Vagina (tissue), 2 donors: ENCODE results near the gene GTF3C2. TPM values are rescaled to one million over a fixed set of nuclear protein-coding genes. Genes with fewer than 3 reads are reported as not detected.

Experiments
- DNase-seq, 2 donors: peaks; one replicate each; pipeline ENCODE4 v3.0.0-alpha.2; 2017; ENCODE audit errors: extremely low spot score in 2 of 2
- H3K27ac ChIP-seq: fragments of 200-600 bp; sonication (generic); one replicate; pipeline ENCODE4 v1.5.1; 2019
- H3K27me3 ChIP-seq: fragments of 200-600 bp; sonication (generic); one replicate; pipeline ENCODE4 v1.5.1; 2019
- H3K36me3 ChIP-seq, 2 donors: fragments of 200-600 bp; sonication (generic); one replicate each; pipeline ENCODE4 v1.5.1; 2017 to 2019
- H3K4me1 ChIP-seq: fragments of 200-600 bp; sonication (generic); one replicate; pipeline ENCODE4 v1.5.1; 2019
- H3K4me3 ChIP-seq, 2 donors: fragments of 200-600 bp; sonication (generic); 1 replicate in 1 of 2; 2 replicates in 1 of 2; pipeline ENCODE4 v1.5.1; 2016 to 2019
- H3K9me3 ChIP-seq: fragments of 200-600 bp; sonication (generic); one replicate; pipeline ENCODE4 v1.5.1; 2019
- POLR2A ChIP-seq, 2 donors: fragments of 450-650 bp; IDR thresholded peaks; one replicate each; pipeline ENCODE4 v1.6.1; 2017; ENCODE audit warnings: antibody characterized with exemption in 2 of 2, mild to moderate bottlenecking in 2 of 2, moderate library complexity in 2 of 2
- POLR2AphosphoS5 ChIP-seq, 2 donors: sonication (generic); formaldehyde crosslinking; IDR thresholded peaks; one replicate each; pipeline ENCODE4 v1.9.0; 2017; ENCODE audit warnings: antibody characterized with exemption in 2 of 2, mild to moderate bottlenecking in 2 of 2, low read depth in 1 of 2; ENCODE audit not compliant: insufficient read depth in 1 of 2
- intact Hi-C: fragments of 100-400 bp; cut with DNase I; formaldehyde crosslinking; loops from one replicate; pipeline ENCODE4 v1.15.1; 2023
- total RNA-seq: library from RNA; depleted of rRNA; stranded (reverse); fragments of >200 nt; gene quantifications from one replicate; pipeline ENCODE4 v1.2.3, GENCODE V29; 2016
- TF ChIP-seq, protein P1 (sequence below), 3 experiments: fragments of 450-650 bp in 2 of 3; fragments of 200-600 bp in 1 of 3; sonication (generic) in 1 of 3; IDR thresholded peaks; one replicate each; pipeline ENCODE4 v1.5.1; 2017 to 2019; ENCODE audit warnings: antibody characterized with exemption in 3 of 3, mild to moderate bottlenecking in 2 of 3, moderate library complexity in 2 of 3

The GTF3C2 gene
- total RNA-seq, 1 donor from 2014 or later: 67.5 TPM

DNA sequence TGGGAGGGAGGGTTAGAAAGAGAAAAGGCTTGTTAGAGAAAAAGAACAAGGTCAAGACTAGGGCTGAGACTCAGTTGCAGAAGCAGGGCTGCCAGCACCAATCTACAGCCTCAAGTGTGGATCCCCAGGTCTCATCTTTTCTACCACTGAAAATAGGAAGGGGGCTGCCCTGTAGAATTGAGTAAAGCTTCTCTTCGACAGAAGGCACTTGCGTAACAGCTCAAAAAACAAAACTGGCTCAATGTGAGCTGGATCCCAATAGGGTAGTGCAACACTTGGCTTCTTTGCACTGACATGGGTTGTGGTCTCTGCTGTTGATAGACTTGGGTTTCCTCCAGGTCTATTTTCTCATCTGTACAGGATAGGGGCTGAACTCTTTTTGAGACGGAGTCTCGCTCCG, 31.8 kb downstream of the GTF3C2 start:
- no peak for DNase-seq
- Histone ChIP-seq H3K4me3 (no peak overlapping the region), H3K27ac (no peak overlapping the region), H3K9me3 (no peaks in the 10 kb centered on the region), H3K4me1 (peaks cover 28% of the 10 kb centered on the region), H3K36me3 (peaks cover 0 to 35% of the 10 kb centered on the region in 2 donors), H3K27me3 (no peaks in the 10 kb centered on the region)
- intact Hi-C loops: no loop called here
- TF ChIP-seq POLR2A (IDR thresholded peaks at IDR 0.05) (no peak), POLR2AphosphoS5 (IDR thresholded peaks at IDR 0.05; ENCODE audit: insufficient read depth in 1 of 2, low read depth in 1 of 2) (no peak)
- TF ChIP-seq, protein P1, sequence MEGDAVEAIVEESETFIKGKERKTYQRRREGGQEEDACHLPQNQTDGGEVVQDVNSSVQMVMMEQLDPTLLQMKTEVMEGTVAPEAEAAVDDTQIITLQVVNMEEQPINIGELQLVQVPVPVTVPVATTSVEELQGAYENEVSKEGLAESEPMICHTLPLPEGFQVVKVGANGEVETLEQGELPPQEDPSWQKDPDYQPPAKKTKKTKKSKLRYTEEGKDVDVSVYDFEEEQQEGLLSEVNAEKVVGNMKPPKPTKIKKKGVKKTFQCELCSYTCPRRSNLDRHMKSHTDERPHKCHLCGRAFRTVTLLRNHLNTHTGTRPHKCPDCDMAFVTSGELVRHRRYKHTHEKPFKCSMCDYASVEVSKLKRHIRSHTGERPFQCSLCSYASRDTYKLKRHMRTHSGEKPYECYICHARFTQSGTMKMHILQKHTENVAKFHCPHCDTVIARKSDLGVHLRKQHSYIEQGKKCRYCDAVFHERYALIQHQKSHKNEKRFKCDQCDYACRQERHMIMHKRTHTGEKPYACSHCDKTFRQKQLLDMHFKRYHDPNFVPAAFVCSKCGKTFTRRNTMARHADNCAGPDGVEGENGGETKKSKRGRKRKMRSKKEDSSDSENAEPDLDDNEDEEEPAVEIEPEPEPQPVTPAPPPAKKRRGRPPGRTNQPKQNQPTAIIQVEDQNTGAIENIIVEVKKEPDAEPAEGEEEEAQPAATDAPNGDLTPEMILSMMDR (IDR thresholded peaks at IDR 0.05): no peak

DNA sequence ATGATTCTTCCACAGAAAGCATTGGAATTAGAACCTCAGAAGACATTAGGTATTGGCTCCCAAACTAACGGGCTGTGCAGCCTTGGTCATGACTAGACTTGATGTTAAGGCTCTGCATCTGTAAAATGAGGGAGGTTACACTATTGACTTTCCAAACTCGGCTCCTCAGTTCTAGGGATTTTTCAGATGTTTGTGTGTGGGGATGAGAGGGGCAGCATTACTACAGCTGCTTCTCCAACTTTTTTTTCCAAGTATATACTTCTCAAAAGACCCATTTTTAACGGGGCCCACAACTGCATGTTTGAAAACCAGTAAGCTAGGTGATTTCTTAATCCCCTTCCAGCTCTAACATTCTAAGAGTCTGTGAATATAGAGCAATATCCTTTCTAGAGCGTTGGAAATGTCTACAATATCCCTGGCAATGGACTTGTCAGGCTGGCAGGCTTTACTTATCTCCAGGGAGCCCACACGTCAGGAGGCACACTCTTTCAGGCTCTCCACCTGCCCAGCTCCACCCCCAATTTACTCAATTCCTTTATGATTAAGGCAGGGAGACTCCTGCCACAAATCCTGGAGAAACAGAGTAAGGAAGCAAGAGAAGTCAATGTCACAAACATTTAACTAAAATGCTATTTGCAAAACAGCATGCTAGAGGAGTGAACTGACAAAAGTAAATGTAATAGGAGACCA, 32.8 kb downstream of the GTF3C2 start:
- no peak for DNase-seq
- H3K27me3 ChIP-seq: no peaks in the 10 kb centered on the region
- H3K27ac ChIP-seq: peak overlapping the region; percentile 93
- H3K9me3 ChIP-seq: no peaks in the 10 kb centered on the region
- peak overlapping the region; percentile 70 to 90 for H3K4me3 ChIP-seq
- TF ChIP-seq, protein P1 (IDR thresholded peaks at IDR 0.05): no peak
- TF ChIP-seq POLR2A (IDR thresholded peaks at IDR 0.05) (no peak), POLR2AphosphoS5 (IDR thresholded peaks at IDR 0.05; ENCODE audit: insufficient read depth in 1 of 2, low read depth in 1 of 2) (no peak)
- intact Hi-C loops: no loop called here
- peaks cover 0 to 26% of the 10 kb centered on the region in 2 donors for H3K36me3 ChIP-seq
- peaks cover 28% of the 10 kb centered on the region for H3K4me1 ChIP-seq

DNA sequence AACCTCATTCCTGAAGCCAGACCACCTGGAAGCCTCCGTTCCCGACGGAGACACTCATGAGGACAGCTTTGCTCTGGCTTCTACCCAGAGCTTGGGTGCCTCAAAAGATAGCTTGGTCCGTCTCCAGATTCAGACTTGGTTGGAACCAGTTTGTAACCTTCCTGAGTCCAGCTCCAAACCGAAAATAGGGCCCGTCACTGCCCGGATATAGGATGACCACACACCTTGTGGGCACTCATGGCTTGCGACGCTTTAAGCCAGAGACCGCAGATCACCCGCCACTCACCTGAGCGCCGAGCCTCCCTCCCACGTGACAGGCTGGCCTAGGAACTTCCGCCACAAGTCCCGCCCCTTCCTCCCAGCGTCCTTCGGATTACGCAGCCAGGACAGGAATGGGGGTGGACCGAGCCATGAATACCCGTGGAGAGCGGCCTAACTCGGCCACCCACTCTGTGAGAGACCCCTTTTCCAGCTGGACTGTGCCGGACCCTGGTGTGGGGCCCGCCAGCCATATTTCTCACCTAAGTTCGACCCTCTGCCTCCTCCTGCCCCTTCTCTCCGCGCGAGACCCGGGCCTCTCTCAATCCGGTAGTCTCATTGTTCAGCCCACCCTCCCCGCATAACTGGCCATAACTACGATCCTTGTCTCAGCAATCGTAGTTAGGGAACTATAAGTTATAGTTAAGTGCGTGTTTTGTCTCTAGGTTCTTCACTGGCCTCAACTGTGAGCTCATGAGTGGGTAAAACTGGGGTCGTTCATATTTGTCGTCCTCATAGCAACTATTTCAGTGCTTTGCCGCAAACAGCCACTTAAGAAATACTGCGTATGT, 33.6 kb downstream of the GTF3C2 start, which contains the start of gene MPV17:
Gene MPV17, minus strand, starts transcription at position 332 of the 830 bp plus-strand sequence. CDS start 580 bp downstream, outside the sequence.
- Histone ChIP-seq H3K36me3 (peaks cover 0 to 19% of the 10 kb centered on the region in 2 donors), H3K9me3 (no peaks in the 10 kb centered on the region), H3K4me3 (peak within 1 kb of the TSS; percentile 70 to 90), H3K27ac (peak within 1 kb of the TSS; percentile 93), H3K4me1 (peaks cover 28% of the 10 kb centered on the region), H3K27me3 (no peaks in the 10 kb centered on the region)
- intact Hi-C loops: no loop called here
- peak in 1 of 2 donors; percentile 93 for DNase-seq
- TF ChIP-seq, protein P1 (IDR thresholded peaks at IDR 0.05): no peak
- TF ChIP-seq POLR2AphosphoS5 (IDR thresholded peaks at IDR 0.05; ENCODE audit: insufficient read depth in 1 of 2, low read depth in 1 of 2): peak; percentile 92 to 95
- TF ChIP-seq POLR2A (IDR thresholded peaks at IDR 0.05): peak in 1 of 2 donors; percentile 77

DNA sequence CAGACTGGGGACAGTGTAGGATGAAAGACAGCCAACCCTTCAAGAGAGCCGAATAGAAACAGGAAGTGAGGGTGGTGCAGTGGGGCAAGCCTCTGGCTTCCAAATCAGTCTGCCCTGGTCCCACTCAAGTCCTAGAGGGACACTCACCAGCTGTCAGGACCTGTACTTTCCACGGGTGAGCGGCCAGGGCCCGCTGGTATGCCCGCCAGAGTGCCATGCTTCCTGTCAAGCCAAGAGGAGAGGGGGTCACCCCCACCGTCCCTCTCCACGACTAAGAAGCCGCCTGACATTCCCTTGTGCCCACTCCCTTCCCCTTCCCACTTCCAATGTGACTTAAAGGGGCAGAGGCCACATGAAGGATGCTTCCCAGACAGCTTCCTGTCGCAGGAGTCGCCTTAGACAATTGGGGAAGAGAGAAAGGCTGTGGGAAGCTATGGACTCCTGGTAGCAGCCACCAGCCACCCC, 34.2 kb downstream of the GTF3C2 start:
- H3K27ac ChIP-seq: peak overlapping the region; percentile 93
- H3K36me3 ChIP-seq: peaks cover 0 to 12% of the 10 kb centered on the region in 2 donors
- H3K9me3 ChIP-seq: no peaks in the 10 kb centered on the region
- intact Hi-C loops: no loop called here
- DNase-seq: no peak
- H3K4me3 ChIP-seq: peak overlapping the region; percentile 70 to 90
- H3K27me3 ChIP-seq: no peaks in the 10 kb centered on the region
- peaks cover 28% of the 10 kb centered on the region for H3K4me1 ChIP-seq
- TF ChIP-seq POLR2A (IDR thresholded peaks at IDR 0.05) (no peak), POLR2AphosphoS5 (IDR thresholded peaks at IDR 0.05; ENCODE audit: insufficient read depth in 1 of 2, low read depth in 1 of 2) (no peak)
- TF ChIP-seq, protein P1 (IDR thresholded peaks at IDR 0.05): no peak
